Stimulated activated CD8-positive, alpha-beta memory T cell treated with anti-CD3 and anti-CD28 coated beads, Interleukin-4, amount 100 ng/mL, for 24 hours (primary cell): ENCODE measurements around the gene RFX5.

ENCODE experiments used
- DNase-seq: peaks from one replicate; pipeline ENCODE4 v3.0.0-alpha.2; 2020; ENCODE audit warnings: low read depth

The RFX5 gene

DNA sequence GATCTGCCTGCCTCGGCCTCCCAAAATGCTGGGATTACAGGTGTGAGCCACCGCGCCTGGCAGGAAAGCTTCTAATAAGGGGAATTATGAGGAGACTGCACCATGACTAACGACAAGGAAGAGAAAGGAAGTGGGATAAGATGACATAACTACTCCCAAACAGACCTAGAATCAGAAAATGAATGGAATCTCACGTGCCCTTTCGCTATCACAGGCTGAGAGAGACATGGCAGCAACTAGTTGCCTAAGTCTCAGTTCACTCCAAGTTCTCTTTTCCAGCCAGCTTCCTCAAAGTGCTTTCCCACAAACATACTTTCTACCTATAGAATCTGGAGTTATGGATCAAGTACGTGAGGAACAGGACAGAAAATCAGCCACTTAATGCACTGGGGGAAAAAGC lies 21.8 kb downstream of the RFX5 start:
- no peak for DNase-seq

DNA sequence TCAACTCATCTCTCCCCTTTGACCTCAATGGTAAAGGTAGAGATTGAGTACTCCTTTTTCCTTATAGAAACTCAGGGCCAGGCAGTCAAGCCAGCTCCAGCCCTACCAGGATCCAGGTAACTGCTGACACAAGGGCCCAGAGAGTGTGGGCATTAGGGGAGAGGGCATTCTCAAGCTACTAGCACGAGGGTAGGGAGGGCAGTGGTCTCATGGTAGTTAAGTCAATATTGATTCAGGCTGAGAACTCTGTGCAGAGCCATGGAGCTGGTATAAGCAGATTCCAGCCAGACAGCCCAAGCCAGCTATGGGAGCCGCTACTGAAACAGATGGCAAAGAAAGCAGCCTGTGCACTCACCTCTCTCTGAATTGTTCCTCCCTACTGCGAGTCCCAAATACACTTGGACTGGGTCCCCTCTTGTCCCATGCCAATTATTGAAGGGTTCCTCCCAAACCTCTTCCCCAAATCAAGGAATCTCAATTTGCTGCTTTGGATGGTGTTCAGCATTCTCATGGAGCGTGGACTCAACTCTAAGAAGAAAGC lies 22.6 kb downstream of the RFX5 start:
- DNase-seq: no peak

DNA sequence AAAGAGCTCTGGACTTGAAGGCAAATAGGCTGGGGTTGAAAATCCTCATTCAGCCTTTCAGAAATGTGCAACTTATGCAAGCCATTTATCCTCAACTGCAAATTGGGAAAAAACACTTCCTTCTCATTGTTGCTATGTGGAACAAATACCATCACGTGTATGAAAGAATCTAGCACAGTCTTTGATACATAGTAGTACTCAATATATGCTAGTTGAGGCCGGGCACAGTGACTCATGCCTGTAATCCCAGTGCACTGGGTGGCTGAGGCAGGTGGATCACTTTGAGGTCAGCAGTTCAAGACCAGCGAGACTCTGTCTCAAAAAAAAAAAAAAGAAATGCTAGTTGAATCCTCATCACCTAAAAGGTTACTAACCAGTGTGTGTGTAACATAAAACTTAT lies 28.1 kb downstream of the RFX5 start:
- DNase-seq: no peak

DNA sequence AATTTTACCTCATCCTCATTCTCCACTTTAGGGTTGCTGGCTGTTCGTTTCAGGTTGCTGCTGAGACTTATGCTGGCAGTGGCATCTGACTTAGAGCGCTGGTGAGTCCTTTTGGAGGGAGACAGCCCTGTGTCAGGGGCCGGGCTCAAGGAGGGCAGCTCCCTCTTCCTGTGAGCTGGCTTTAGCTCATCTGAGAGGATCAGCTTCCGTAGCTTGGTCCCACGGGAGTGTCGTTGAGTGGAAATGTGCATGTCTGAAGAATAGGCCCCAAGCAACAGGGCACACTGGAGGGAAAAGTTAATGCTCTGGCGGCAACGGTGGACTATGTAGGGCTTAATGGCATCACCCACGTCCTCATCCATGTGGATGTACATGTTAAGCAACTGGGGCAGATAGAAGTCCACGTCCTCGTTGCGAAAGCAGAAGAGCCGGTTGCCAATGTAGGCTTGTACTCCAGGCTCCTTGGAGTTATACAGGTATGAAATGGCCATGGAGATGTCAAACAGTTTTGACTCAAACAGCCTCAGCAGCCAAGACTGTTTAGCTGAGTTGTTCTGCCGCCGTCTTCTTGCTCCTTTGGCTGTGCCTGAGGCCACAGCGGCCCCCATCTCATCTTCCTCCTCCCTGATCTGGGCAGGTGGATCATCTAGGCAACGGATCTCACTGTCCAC lies 31.4 kb downstream of the RFX5 start:
- no peak for DNase-seq

DNA sequence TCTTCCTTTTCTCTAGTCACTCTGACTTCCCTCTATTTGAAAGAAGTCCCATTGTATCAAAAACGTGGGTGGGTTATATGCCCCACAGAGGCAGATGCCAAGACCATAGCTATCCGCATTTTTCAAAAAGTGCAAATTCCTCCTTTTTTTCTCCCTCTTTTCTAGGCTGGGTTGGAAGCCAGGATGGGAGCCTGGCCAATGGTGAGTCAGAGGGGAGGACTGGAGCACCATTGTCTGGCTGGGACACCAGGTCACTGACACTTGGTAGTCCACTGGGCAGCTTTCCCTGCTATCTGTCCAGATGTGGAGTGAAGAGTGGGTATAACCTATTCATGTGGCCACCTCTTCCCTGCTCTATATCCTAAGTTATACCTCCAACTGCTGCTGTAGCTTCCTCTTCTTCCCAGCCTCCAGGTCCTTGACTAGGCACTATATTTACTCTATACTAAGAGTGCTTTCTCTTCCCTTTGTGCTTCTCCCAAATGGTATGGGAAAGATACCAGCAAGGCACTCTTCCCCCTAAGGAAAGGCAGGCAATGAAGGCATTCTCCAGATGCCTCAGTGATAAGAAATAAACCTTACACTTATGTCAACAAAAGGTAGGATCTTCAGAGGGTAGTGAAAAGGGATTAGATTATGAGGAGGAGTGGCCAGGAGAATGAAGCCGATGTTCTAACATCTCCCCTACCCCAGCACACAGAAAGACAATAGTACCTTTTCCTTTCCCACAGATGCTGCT lies 32.7 kb downstream of the RFX5 start:
- DNase-seq: no peak

DNA sequence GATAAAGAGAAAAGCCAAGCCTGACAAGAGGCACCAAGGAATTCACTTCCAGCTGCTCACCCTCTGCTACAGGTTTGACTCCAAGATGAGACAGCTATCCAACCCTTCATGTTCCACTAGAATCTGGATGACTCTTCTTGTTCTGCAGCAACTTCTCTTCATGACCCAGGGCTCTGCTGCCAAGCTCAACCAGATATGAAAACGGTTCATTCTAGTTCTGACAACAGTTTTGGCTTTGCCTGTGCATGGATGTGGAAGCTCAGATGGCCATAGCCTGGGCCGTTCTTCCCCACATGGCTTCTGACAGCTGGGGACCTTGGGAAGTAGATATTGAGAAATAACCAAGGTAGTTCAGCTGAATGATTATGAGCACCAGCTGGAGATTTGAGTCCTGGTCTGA lies 33.6 kb downstream of the RFX5 start:
- no peak for DNase-seq

DNA sequence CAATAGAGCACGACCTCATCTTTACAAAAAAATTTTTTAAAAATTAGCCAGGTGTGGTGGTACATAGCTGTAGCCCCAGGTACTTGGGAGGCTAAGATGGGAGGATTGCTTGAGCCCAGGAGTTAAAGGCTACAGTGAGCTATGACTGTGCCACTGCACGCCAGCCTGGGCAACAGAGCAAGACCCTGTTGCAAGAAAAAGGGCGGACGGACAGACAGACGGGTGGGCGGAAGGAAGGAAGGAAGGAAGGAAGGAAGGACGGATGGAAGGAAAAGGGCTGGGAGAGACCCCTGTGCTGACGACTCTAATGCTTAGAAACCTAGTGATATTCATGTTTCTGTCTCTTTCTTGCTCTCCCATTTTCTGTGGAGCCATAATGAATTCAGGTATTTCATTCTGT lies 34.2 kb downstream of the RFX5 start:
- DNase-seq: no peak

DNA sequence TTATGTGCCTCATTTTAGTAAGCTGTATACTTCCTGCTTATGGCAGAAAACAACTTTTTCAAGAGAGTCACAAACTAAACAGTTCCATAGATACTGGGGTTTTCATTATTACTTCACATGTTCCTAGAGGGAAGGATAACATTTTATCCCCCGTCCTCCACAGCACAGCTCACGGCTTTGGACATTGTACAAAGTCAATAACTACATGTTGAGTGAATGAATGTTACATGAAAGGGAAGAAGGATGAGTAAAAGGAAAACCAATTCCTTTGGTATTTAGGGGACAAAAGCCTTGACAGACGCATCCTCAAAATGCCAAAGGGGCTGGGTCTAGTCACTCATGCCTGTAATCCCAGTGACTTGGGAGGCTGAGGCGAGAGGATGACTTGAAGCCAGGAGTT lies 34.6 kb downstream of the RFX5 start:
- DNase-seq: no peak

DNA sequence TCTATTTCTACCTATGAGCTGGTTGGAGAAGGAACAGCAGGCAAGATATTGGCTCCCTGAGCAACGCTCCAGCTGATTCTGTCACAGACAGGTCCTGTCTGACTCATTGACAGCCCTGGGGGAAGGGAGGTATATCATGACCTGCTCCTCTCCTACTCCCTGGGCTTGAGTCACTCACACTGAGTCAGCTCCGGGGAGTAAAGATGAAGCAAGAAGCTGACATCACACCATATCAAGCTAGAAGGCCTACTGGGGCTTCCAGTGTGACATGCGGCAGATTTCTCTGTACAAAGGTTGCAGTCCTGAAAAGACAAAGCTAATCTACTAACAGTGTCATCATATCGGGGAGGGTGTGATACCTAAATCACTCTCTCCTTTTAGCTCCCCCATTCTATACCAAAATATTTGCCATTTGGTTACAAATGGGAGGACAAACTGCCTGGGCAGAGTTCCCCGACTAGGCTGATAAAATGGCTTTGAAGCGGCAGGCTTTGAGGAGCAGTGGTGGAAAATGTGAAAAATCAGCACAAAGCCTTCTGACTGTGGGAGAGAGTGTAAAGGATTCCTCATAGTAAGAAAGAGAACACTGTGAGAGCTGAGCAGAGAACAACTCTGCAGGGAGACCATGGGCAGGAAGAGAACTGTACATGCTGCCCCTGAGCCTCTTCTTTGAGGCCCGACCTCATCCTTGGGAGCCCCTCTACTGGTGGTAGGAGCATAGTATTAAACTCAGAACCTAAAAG lies 35.3 kb downstream of the RFX5 start:
- peak; percentile 74 for DNase-seq

DNA sequence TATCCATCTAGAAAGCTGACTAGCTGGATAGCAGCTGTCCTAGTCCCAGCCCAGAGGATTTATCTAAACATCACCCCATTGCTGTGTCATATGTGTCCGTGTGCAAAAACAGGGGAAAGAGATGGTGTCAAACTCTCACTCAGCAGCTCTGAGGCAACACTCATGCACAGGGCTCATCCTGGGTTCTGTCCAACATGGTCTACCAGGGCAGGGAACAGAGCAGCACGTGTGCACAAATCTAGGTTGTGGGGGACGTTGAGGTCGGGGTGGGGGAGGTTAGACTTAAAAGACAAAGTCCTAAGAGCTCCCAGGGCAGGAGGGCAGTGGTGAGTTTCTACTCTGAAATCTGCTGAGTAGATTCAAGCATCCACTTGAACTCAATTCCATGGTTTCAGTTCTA lies 36.0 kb downstream of the RFX5 start:
- DNase-seq: no peak

DNA sequence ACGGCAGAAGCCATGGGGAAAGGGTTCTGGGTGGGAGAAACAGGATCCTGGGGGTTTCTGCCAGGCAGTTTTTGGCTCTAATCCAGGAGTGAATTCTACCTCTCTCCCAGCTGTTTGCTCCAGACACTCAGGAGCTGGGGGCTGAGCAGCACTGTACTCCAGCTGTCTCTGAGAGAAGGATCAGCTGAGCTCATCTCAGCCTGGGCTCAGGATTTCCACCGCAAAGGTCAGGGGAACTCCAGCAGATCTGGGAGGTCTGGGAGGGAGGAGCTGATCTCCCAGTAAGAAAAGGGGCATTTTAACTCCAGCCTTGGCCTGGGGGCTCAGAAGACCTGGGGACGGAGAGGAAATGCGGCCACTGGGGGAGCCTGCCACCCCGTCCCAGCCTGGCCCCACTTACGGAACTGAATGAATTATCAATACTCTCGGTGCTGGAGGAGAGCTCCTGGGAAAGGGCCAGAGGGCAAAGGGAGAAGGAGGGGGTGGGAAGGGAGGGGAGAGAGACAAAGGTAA lies 37.2 kb downstream of the RFX5 start:
- no peak for DNase-seq

DNA sequence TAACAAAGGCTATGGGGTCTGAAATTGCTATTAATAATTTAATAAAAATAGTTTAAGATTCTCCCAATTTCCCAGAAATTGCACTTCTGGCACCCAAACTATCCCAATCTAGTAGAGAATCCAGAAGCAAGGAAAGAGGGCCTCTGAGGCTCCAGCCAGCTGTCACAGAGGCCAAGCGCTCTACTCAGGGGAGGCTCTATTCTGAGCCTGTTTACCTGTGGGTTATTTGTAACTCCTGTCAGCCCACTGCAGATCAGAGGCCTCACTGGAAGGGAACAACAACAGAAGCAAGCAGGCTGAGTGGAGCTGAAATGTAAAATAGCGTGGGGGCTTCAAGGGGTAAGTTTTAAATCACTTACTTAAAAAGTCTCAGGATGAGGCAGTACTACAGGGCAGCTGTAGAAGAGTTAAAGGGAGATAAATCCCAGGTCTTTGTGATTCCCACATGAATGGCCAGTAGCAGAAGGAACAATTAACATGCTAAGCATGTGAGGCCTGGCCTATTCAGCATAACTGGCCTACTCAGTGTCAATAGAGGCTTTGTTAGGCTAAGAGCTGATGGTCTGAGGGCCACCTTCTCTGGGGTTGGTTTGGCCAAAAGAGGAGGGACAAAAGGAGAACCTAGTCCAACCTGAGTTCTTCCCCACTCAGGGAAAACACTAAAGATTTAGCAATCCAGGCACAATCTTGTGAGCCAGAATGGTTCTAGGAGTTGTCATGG lies 52.1 kb downstream of the RFX5 start:
- no peak for DNase-seq

DNA sequence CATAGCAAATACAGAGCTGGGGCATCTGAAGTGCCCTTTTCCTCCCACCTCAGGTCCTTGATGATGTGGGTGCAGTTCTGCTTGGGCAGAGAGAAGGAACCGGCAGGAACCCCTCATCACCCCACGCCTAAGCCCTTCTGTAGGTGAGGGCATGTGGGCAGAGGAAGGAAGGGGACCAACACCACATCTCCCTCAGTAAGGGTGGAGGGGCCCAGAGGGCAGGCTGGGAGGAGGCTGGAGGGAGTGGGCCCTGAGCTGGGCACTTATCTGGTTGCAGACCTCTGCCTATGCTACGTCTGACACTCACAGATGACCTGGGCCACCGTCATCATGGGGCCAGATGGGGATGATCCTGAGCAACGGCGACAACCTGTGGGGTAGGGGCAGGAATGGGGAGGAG lies 54.0 kb downstream of the RFX5 start:
- DNase-seq: no peak

DNA sequence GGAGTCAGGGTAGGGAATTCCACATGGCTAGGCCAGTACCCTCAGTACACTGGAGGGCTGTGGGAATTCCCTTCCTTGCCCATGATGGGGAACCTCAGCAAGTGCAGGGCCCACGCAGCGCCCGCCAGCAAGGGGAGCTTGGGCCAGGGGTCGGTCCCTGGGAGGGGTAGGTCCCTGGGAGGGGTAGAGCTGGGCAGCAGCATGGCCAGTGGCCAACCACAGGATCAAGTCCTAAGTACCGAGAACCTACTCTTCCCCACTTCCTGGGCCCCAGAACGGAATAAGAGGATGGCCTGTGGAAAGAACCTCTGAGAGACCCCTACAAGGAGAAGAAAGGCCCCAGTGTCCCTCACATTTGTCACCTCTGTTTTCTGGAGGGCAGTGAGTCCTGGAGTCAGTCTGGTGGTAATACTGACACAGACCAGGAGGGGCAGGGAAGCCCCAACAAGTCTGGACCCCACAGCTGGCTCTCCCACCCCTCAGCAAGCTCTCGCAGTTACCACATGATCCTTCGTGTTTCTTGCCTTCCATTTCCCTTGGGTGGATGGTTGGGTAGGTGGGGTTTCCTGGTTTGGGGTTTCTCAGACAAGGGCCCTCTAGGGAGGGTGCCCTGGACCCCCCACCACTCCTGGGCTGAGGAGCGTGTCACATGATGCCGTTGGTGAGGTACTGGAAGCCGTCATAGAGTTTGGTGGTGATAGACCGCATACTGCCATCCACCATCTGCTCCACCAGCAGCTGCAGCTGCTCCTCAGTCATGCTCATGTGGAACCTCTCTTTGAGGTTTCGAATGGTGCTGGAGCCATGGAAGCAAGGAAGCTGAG lies 54.6 kb downstream of the RFX5 start:
- DNase-seq: no peak

DNA sequence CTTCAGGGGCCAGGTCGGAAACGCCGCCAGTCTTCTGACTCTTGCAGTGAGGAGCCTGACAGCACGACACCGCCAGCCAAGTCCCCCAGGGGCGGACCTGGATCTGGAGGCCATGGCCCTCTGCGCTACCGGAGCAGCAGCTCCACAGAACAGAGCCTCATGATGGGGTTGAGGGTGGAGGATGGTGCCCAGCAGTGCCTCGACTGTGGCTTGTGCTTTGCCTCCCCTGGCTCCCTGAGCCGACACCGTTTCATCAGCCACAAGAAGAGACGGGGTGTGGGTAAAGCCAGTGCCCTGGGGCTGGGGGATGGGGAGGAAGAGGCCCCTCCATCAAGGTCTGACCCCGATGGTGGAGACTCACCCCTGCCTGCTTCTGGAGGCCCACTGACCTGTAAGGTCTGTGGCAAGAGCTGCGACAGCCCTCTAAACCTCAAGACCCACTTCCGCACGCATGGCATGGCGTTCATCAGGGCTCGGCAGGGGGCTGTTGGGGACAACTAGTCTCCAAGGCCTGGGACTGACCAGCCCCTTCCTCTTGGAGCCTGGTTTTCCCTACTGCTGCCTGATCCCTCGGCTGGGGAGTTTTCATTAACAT lies 56.2 kb downstream of the RFX5 start:
- DNase-seq: no peak
